Neuronal stem cell (in vitro differentiated cells): ENCODE measurements around the gene RASGRF1.

Experiments used
- DNase-seq: peaks from one replicate; pipeline ENCODE4 v3.0.0-alpha.2; 2013; ENCODE audit warnings: low spot score
- H2AFZ ChIP-seq: one replicate; pipeline ENCODE4 v1.6.1; 2013; ENCODE audit warnings: mild to moderate bottlenecking, low read length, inconsistent platforms
- H2AK5ac ChIP-seq: 2 replicates; pipeline ENCODE4 v1.6.1; 2013; ENCODE audit warnings: low read depth, mild to moderate bottlenecking, inconsistent platforms, low read length, moderate library complexity, mixed read lengths
- H2BK120ac ChIP-seq: 2 replicates; pipeline ENCODE4 v1.6.1; 2013; ENCODE audit warnings: low read depth, mild to moderate bottlenecking, inconsistent platforms, low read length, moderate library complexity, mixed read lengths
- H2BK12ac ChIP-seq: one replicate; pipeline ENCODE4 v1.6.1; 2013; ENCODE audit warnings: low read length, inconsistent platforms
- H2BK15ac ChIP-seq: 2 replicates; pipeline ENCODE4 v1.6.1; 2013; ENCODE audit warnings: mild to moderate bottlenecking, low read length, inconsistent platforms, mixed read lengths
- H2BK5ac ChIP-seq: one replicate; pipeline ENCODE4 v1.6.1; 2013; ENCODE audit warnings: inconsistent platforms, mild to moderate bottlenecking, low read length, moderate library complexity
- H3K14ac ChIP-seq: one replicate; pipeline ENCODE4 v1.6.1; 2013; ENCODE audit warnings: low read length, inconsistent platforms
- H3K18ac ChIP-seq: 2 replicates; pipeline ENCODE4 v1.6.1; 2013; ENCODE audit warnings: low read length, inconsistent platforms
- H3K23ac ChIP-seq: 2 replicates; pipeline ENCODE4 v1.6.1; 2013; ENCODE audit warnings: low read depth, mild to moderate bottlenecking, mixed read lengths, low read length, inconsistent platforms; ENCODE audit not compliant: poor library complexity
- H3K27ac ChIP-seq: replicated peaks from 3 replicates; pipeline ENCODE4 v1.5.1; 2013; ENCODE audit warnings: low read length, inconsistent platforms
- H3K27me3 ChIP-seq, 3 experiments: 2 replicates each; pipeline ENCODE4 v1.6.1; 2013; ENCODE audit warnings: low read length in 3 of 3, mild to moderate bottlenecking in 2 of 3, inconsistent platforms in 1 of 3, low read depth in 1 of 3, mixed read lengths in 1 of 3, moderate library complexity in 1 of 3; ENCODE audit not compliant: control insufficient read depth in 3 of 3, insufficient read depth in 3 of 3
- H3K36me3 ChIP-seq, 2 donors: replicated peaks in 1 of 2; 2 replicates each; pipeline ENCODE4 v1.6.1; 2013; ENCODE audit warnings: low read length in 2 of 2; ENCODE audit not compliant: control insufficient read depth in 2 of 2, insufficient read depth in 2 of 2
- H3K4ac ChIP-seq: 2 replicates; pipeline ENCODE4 v1.6.1; 2013; ENCODE audit warnings: inconsistent platforms, mild to moderate bottlenecking, low read length, moderate library complexity
- H3K4me1 ChIP-seq, 2 donors: 1 replicate in 1 of 2; 2 replicates in 1 of 2; pipeline ENCODE4 v1.6.1; 2013; ENCODE audit warnings: low read length in 2 of 2, low read depth in 1 of 2; ENCODE audit not compliant: control insufficient read depth in 2 of 2, insufficient read depth in 1 of 2
- H3K4me2 ChIP-seq: one replicate; pipeline ENCODE4 v1.6.1; 2013; ENCODE audit warnings: mild to moderate bottlenecking, low read length, inconsistent platforms; ENCODE audit not compliant: insufficient read depth, poor library complexity, severe bottlenecking
- H3K4me3 ChIP-seq, 2 donors: 2 replicates each; pipeline ENCODE4 v1.5.1; 2013; ENCODE audit warnings: low read length in 2 of 2, mild to moderate bottlenecking in 2 of 2, inconsistent platforms in 1 of 2, moderate library complexity in 1 of 2
- H3K79me1 ChIP-seq: one replicate; pipeline ENCODE4 v1.6.1; 2013; ENCODE audit warnings: low read depth, mild to moderate bottlenecking, inconsistent platforms, low read length, moderate library complexity
- H3K9ac ChIP-seq: one replicate; pipeline ENCODE4 v1.6.1; 2013; ENCODE audit warnings: mild to moderate bottlenecking, low read depth, low read length, inconsistent platforms; ENCODE audit not compliant: poor library complexity
- H3K9me3 ChIP-seq, 2 donors: replicated peaks in 1 of 2; 2 replicates each; pipeline versions ENCODE3 to v1.6.1; 2013; ENCODE audit warnings: low read length in 2 of 2, mild to moderate bottlenecking in 2 of 2, inconsistent platforms in 1 of 2, low read depth in 1 of 2, mixed read lengths in 1 of 2, moderate library complexity in 1 of 2; ENCODE audit not compliant: control insufficient read depth in 2 of 2, insufficient read depth in 1 of 2
- H4K8ac ChIP-seq: one replicate; pipeline ENCODE4 v1.6.1; 2013; ENCODE audit warnings: low read depth, mild to moderate bottlenecking, inconsistent platforms, low read length, moderate library complexity
- H4K91ac ChIP-seq: one replicate; pipeline ENCODE4 v1.6.1; 2013; ENCODE audit warnings: low read length, low read depth, mild to moderate bottlenecking, inconsistent platforms; ENCODE audit not compliant: poor library complexity
- WGBS, 2 donors: extraction: QIAGEN DNeasy Blood & Tissue Kit; methylation state at CpG; one replicate each; pipeline ENCODE4 v1.1.7; 2013; ENCODE audit warnings: missing lambda C conversion rate in 2 of 2, mixed read lengths in 1 of 2; ENCODE audit not compliant: insufficient read length in 2 of 2, insufficient replicate concordance in 1 of 2; ENCODE audit errors: extremely low coverage in 2 of 2; 5-methylcytosine and 5-hydroxymethylcytosine counted together

Gene RASGRF1

GRCh38 chr15:78977091-78977571, 113.4 kb downstream of the RASGRF1 start:
- Histone ChIP-seq H2BK5ac (no peak overlapping the region), H2BK120ac (no peak overlapping the region), H3K9me3 (no peaks in the 10 kb centered on the region), H3K4ac (no peak overlapping the region), H2BK12ac (no peak overlapping the region), H3K36me3 (no peaks in the 10 kb centered on the region), H4K91ac (no peak overlapping the region), H3K9ac (no peak overlapping the region), H3K23ac (no peak overlapping the region), H3K27ac (no peak overlapping the region), H3K4me2 (no peak overlapping the region), H3K14ac (no peak overlapping the region), H3K4me1 (peaks cover 0 to 4% of the 10 kb centered on the region in 2 donors), H3K27me3 (peaks cover 0 to 5% (median 0%) of the 10 kb centered on the region in 3 experiments), H3K4me3 (no peak overlapping the region), H2AK5ac (no peak overlapping the region), H3K18ac (peak overlapping the region; percentile 23), H2AFZ (no peak overlapping the region), H4K8ac (no peak overlapping the region), H2BK15ac (peak overlapping the region; percentile 3), H3K79me1 (no peaks in the 10 kb centered on the region)
- no peak for DNase-seq
- no CpG with 5 or more reads among the region's 4 CpGs for WGBS, 2 donors

GRCh38 chr15:78976691-78977090, 113.9 kb downstream of the RASGRF1 start:
- Histone ChIP-seq H3K4ac (no peak overlapping the region), H4K91ac (no peak overlapping the region), H2BK120ac (no peak overlapping the region), H4K8ac (no peak overlapping the region), H3K79me1 (no peaks in the 10 kb centered on the region), H2BK12ac (no peak overlapping the region), H3K27me3 (peaks cover 0 to 7% (median 0%) of the 10 kb centered on the region in 3 experiments), H3K9me3 (no peaks in the 10 kb centered on the region), H3K18ac (peak overlapping the region; percentile 23), H3K4me2 (no peak overlapping the region), H2BK5ac (no peak overlapping the region), H3K4me1 (peaks cover 0 to 4% of the 10 kb centered on the region in 2 donors), H3K27ac (no peak overlapping the region), H3K9ac (no peak overlapping the region), H2BK15ac (peak overlapping the region; percentile 3), H3K36me3 (no peaks in the 10 kb centered on the region), H2AFZ (no peak overlapping the region), H3K4me3 (no peak overlapping the region), H2AK5ac (no peak overlapping the region), H3K23ac (no peak overlapping the region), H3K14ac (no peak overlapping the region)
- WGBS, 2 donors = no CpG with 5 or more reads among the region's 7 CpGs
- DNase-seq = no peak

- no CpG with 5 or more reads among the region's 7 CpGs for WGBS, 2 donors
- H3K4me2 ChIP-seq = no peak overlapping the region
- H3K27me3 ChIP-seq = peaks cover 0 to 21% (median 0%) of the 10 kb centered on the region in 3 experiments
- no peak overlapping the region for H2AFZ ChIP-seq
- H3K18ac ChIP-seq = no peak overlapping the region
- H3K79me1 ChIP-seq = no peaks in the 10 kb centered on the region
- no peak overlapping the region for H3K14ac ChIP-seq
- no peak overlapping the region for H3K9ac ChIP-seq
- H2BK15ac ChIP-seq = no peak overlapping the region
- H3K36me3 ChIP-seq = no peaks in the 10 kb centered on the region
- no peak overlapping the region for H4K8ac ChIP-seq
- no peak for DNase-seq
- no peak overlapping the region for H3K23ac ChIP-seq
- no peak overlapping the region for H3K4ac ChIP-seq
- H2BK120ac ChIP-seq = no peak overlapping the region
- peaks cover 0 to 2% of the 10 kb centered on the region in 2 donors for H3K4me1 ChIP-seq
- H2BK5ac ChIP-seq = no peak overlapping the region
- H2BK12ac ChIP-seq = no peak overlapping the region
- no peak overlapping the region for H3K4me3 ChIP-seq
- H4K91ac ChIP-seq = no peak overlapping the region
- no peaks in the 10 kb centered on the region for H3K9me3 ChIP-seq
- no peak overlapping the region for H2AK5ac ChIP-seq
- no peak overlapping the region for H3K27ac ChIP-seq
These were observed 116.2 kb downstream of the RASGRF1 start for GRCh38 chr15:78974272-78974918.

- Histone ChIP-seq H3K27me3 (peaks cover 0 to 29% (median 0%) of the 10 kb centered on the region in 3 experiments), H3K18ac (no peak overlapping the region), H3K14ac (no peak overlapping the region), H3K27ac (no peak overlapping the region), H2BK5ac (no peak overlapping the region), H3K79me1 (no peaks in the 10 kb centered on the region), H3K23ac (no peak overlapping the region), H2BK12ac (no peak overlapping the region), H3K4me1 (no peaks in the 10 kb centered on the region), H2BK120ac (no peak overlapping the region), H2BK15ac (no peak overlapping the region), H3K4me3 (no peak overlapping the region), H3K9me3 (no peaks in the 10 kb centered on the region), H3K4ac (no peak overlapping the region), H2AK5ac (no peak overlapping the region), H4K8ac (no peak overlapping the region), H4K91ac (no peak overlapping the region), H3K4me2 (no peak overlapping the region), H2AFZ (no peak overlapping the region), H3K36me3 (no peaks in the 10 kb centered on the region), H3K9ac (no peak overlapping the region)
- no CpG with 5 or more reads among the region's 5 CpGs for WGBS, 2 donors
- no peak for DNase-seq
These were observed 120.8 kb downstream of the RASGRF1 start for GRCh38 chr15:78969687-78970349.
